H9 (cell line): ENCODE data around the gene L1CAM. TPM values are rescaled to one million over a fixed set of nuclear protein-coding genes. Genes with fewer than 3 reads are reported as not detected.

Source experiments
- DNase-seq: peaks from one replicate; pipeline ENCODE4 v3.0.0-alpha.2; 2017
- H2AFZ ChIP-seq: one replicate; pipeline ENCODE4 v1.6.1; 2013; ENCODE audit warnings: mild to moderate bottlenecking, low read length, control low read depth, moderate library complexity
- H2AK5ac ChIP-seq: 2 replicates; pipeline ENCODE4 v1.6.1; 2013; ENCODE audit warnings: low read length, control low read depth, mixed read lengths; ENCODE audit not compliant: insufficient read length
- H2BK120ac ChIP-seq: one replicate; pipeline ENCODE4 v1.6.1; 2013; ENCODE audit warnings: low read depth, mild to moderate bottlenecking, low read length, control low read depth, inconsistent platforms; ENCODE audit not compliant: poor library complexity, severe bottlenecking
- H2BK12ac ChIP-seq: 2 replicates; pipeline ENCODE4 v1.6.1; 2013; ENCODE audit warnings: low read length, control low read depth, mixed read lengths, low read depth; ENCODE audit not compliant: insufficient read length
- H2BK15ac ChIP-seq: 2 replicates; pipeline ENCODE4 v1.6.1; 2013; ENCODE audit warnings: low read depth, low read length, control low read depth
- H2BK20ac ChIP-seq: one replicate; pipeline ENCODE4 v1.6.1; 2013; ENCODE audit warnings: low read depth, mild to moderate bottlenecking, low read length, control low read depth, inconsistent platforms; ENCODE audit not compliant: poor library complexity, severe bottlenecking
- H2BK5ac ChIP-seq: 2 replicates; pipeline ENCODE4 v1.6.1; 2013; ENCODE audit warnings: low read length, control low read depth, mixed read lengths; ENCODE audit not compliant: insufficient read length
- H3K14ac ChIP-seq: 2 replicates; pipeline ENCODE4 v1.6.1; 2013; ENCODE audit warnings: low read length, control low read depth; ENCODE audit not compliant: insufficient read depth
- H3K18ac ChIP-seq: 2 replicates; pipeline ENCODE4 v1.6.1; 2013; ENCODE audit warnings: low read depth, mild to moderate bottlenecking, mixed read lengths, low read length, control low read depth; ENCODE audit not compliant: insufficient read length
- H3K23ac ChIP-seq: 2 replicates; pipeline ENCODE4 v1.6.1; 2013; ENCODE audit warnings: low read length, control low read depth, mixed read lengths, low read depth; ENCODE audit not compliant: insufficient read length
- H3K23me2 ChIP-seq: 2 replicates; pipeline ENCODE4 v1.6.1; 2013; ENCODE audit warnings: low read depth, mild to moderate bottlenecking, mixed read lengths, low read length, control low read depth; ENCODE audit not compliant: insufficient read length, poor library complexity, severe bottlenecking
- H3K27ac ChIP-seq: 2 replicates; pipeline ENCODE4 v1.5.1; 2013; ENCODE audit warnings: low read length, control low read depth, mixed read lengths, low read depth; ENCODE audit not compliant: insufficient read length
- H3K27me3 ChIP-seq: 2 replicates; pipeline ENCODE4 v1.6.1; 2013; ENCODE audit warnings: low read length, control low read depth, inconsistent platforms; ENCODE audit not compliant: insufficient read depth
- H3K4ac ChIP-seq: 2 replicates; pipeline ENCODE4 v1.6.1; 2013; ENCODE audit warnings: low read depth, mild to moderate bottlenecking, control low read depth, inconsistent platforms, low read length, moderate library complexity
- H3K4me1 ChIP-seq: 2 replicates; pipeline ENCODE4 v1.6.1; 2013; ENCODE audit warnings: low read length, control low read depth, inconsistent platforms; ENCODE audit not compliant: insufficient read depth
- H3K4me2 ChIP-seq: 2 replicates; pipeline ENCODE4 v1.6.1; 2013; ENCODE audit warnings: low read length, control low read depth, mixed read lengths; ENCODE audit not compliant: insufficient read length, insufficient read depth
- H3K56ac ChIP-seq: 2 replicates; pipeline ENCODE4 v1.6.1; 2013; ENCODE audit warnings: low read depth, mild to moderate bottlenecking, mixed read lengths, low read length, control low read depth; ENCODE audit not compliant: insufficient read length
- H3K79me1 ChIP-seq: 2 replicates; pipeline ENCODE4 v1.6.1; 2013; ENCODE audit warnings: low read depth, mild to moderate bottlenecking, moderate library complexity, low read length, control low read depth, inconsistent platforms; ENCODE audit not compliant: insufficient read depth, poor library complexity, severe bottlenecking
- H3K79me2 ChIP-seq: 2 replicates; pipeline ENCODE4 v1.6.1; 2013; ENCODE audit warnings: low read length, control low read depth, inconsistent platforms; ENCODE audit not compliant: insufficient read depth
- H3K9ac ChIP-seq: 2 replicates; pipeline ENCODE4 v1.6.1; 2013; ENCODE audit warnings: low read length, control low read depth, mixed read lengths; ENCODE audit not compliant: insufficient read length; ENCODE audit errors: extremely low read depth
- H3K9me3 ChIP-seq: one replicate; pipeline ENCODE4 v1.6.1; 2013; ENCODE audit warnings: low read depth, low read length, inconsistent platforms; ENCODE audit not compliant: control insufficient read depth
- H3T11ph ChIP-seq: one replicate; pipeline ENCODE4 v1.6.1; 2013; ENCODE audit warnings: mild to moderate bottlenecking, low read length, control low read depth, inconsistent platforms
- H4K20me1 ChIP-seq: one replicate; pipeline ENCODE4 v1.6.1; 2013; ENCODE audit not compliant: control insufficient read depth, insufficient read length, insufficient read depth
- H4K5ac ChIP-seq: 2 replicates; pipeline ENCODE4 v1.6.1; 2013; ENCODE audit warnings: low read depth, mild to moderate bottlenecking, mixed read lengths, low read length, control low read depth; ENCODE audit not compliant: insufficient read length
- H4K8ac ChIP-seq: replicated peaks from 2 replicates; pipeline ENCODE4 v1.6.1; 2013; ENCODE audit warnings: low read length, control low read depth, mixed read lengths, low read depth; ENCODE audit not compliant: insufficient read length
- H4K91ac ChIP-seq: 2 replicates; pipeline ENCODE4 v1.6.1; 2013; ENCODE audit warnings: low read depth, mild to moderate bottlenecking, moderate library complexity, mixed read lengths, low read length, control low read depth; ENCODE audit not compliant: insufficient read length
- H3K27ac Mint-ChIP-seq, 3 experiments: 2 replicates in 2 of 3; 3 replicates in 1 of 3; pipeline ENCODE4 v1.8.0; 2020 to 2021; ENCODE audit warnings: mixed read lengths in 3 of 3, mild to moderate bottlenecking in 1 of 3, moderate library complexity in 1 of 3
- H3K27me3 Mint-ChIP-seq: 2 replicates; pipeline ENCODE4 v1.8.0; 2021; ENCODE audit warnings: low read depth, mild to moderate bottlenecking, moderate library complexity, mixed read lengths
- H3K36me3 Mint-ChIP-seq, 3 experiments: 2 replicates in 2 of 3; 3 replicates in 1 of 3; pipeline ENCODE4 v1.8.0; 2020 to 2021; ENCODE audit warnings: low read depth in 3 of 3, mixed read lengths in 3 of 3; ENCODE audit not compliant: insufficient read depth in 1 of 3
- H3K4me1 Mint-ChIP-seq, 2 experiments: 2 replicates each; pipeline ENCODE4 v1.8.0; 2020; ENCODE audit warnings: mixed read lengths in 2 of 2
- H3K4me3 Mint-ChIP-seq, 2 experiments: 2 replicates in 1 of 2; 3 replicates in 1 of 2; pipeline ENCODE4 v1.8.0; 2020 to 2021; ENCODE audit warnings: mild to moderate bottlenecking in 2 of 2, mixed read lengths in 2 of 2, moderate library complexity in 1 of 2
- H3K9me3 Mint-ChIP-seq, 2 experiments: 2 replicates in 1 of 2; 3 replicates in 1 of 2; pipeline ENCODE4 v1.8.0; 2020; ENCODE audit warnings: mild to moderate bottlenecking in 2 of 2, mixed read lengths in 2 of 2, moderate library complexity in 1 of 2
- CTCF ChIP-seq: fragments of 200-600 bp; sonication (generic); conservative IDR thresholded peaks from 3 replicates; pipeline ENCODE4 v1.8.0; 2021; ENCODE audit warnings: antibody characterized with exemption, mild to moderate bottlenecking
- WGBS: extraction: QIAGEN DNeasy Blood & Tissue Kit; methylation state at CpG from one replicate; pipeline ENCODE4 v1.1.7; 2013; ENCODE audit warnings: missing lambda C conversion rate, low lambda C conversion rate, mixed read lengths; ENCODE audit not compliant: insufficient read length; ENCODE audit errors: extremely low coverage; 5-methylcytosine and 5-hydroxymethylcytosine counted together
- total RNA-seq: library from RNA; stranded (reverse); gene quantifications from 2 replicates; pipeline ENCODE4 v1.2.1, GENCODE V29; 2021

The L1CAM gene
- total RNA-seq, 1 experiment from 2014 or later = 22.7 TPM

DNA sequence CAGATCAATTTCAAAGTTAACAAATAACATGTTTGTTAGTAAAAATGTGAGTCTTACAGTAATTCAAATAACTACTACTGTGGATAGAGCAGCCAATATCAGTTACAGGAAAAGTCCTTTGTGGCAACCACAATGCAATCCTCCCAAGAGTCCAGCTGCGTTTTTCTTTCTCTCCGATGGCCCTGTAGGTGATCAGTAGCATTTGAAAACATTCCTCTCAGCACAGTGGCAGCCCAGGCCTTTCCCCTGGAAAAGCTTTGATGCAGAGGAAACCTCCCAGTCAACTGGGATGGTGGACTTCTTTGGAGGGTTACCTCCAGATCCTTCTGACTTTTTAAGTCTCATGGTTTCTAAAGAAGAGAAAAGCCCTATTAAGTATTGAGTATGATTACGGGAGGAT, 37.6 kb downstream of the L1CAM start:
- H3K9me3 Mint-ChIP-seq = peaks cover 60 to 70% of the 10 kb centered on the region in 2 experiments
- H3T11ph ChIP-seq = no peak overlapping the region
- H3K4me3 Mint-ChIP-seq = no peak overlapping the region

More for the DNA sequence above, 37.6 kb downstream of the L1CAM start:
- Histone ChIP-seq H3K79me1 (no peaks in the 10 kb centered on the region), H3K14ac (no peak overlapping the region), H4K5ac (no peak overlapping the region), H2AK5ac (no peak overlapping the region), H3K18ac (no peak overlapping the region), H2BK120ac (no peak overlapping the region), H3K79me2 (no peaks in the 10 kb centered on the region), H4K8ac (no peak overlapping the region), H3K4me2 (no peak overlapping the region), H3K23me2 (no peaks in the 10 kb centered on the region), H2BK15ac (no peak overlapping the region), H3K27ac (no peak overlapping the region), H3K4me1 (no peaks in the 10 kb centered on the region; the same call in 1 of the 2 replicates), H2BK5ac (no peak overlapping the region), H3K56ac (no peak overlapping the region), H3K9ac (no peak overlapping the region), H3K23ac (no peak overlapping the region), H3K4ac (no peak overlapping the region), H2BK12ac (no peak overlapping the region), H4K91ac (no peak overlapping the region), H3K9me3 (peaks cover 14% of the 10 kb centered on the region), H3K27me3 (no peaks in the 10 kb centered on the region), H2BK20ac (no peak overlapping the region), H2AFZ (no peak overlapping the region), H4K20me1 (no peaks in the 10 kb centered on the region)
- TF ChIP-seq CTCF = no peak
- WGBS = no CpG with 5 or more reads among the region's 3 CpGs
- DNase-seq = peak; percentile 62
- Mint-ChIP-seq H3K27me3 (peaks cover 12% of the 10 kb centered on the region), H3K4me1 (peaks cover 32 to 40% of the 10 kb centered on the region in 2 experiments), H3K27ac (peak overlapping the region in 2 of 3 experiments; percentile 43 to 87; a peak in 3 of 7 replicates), H3K36me3 (peaks cover 0 to 1% (median under 1%) of the 10 kb centered on the region in 3 experiments; a peak in 3 of 7 replicates)
